Endothelial cell of umbilical vein (primary cell): ENCODE results near the gene ELMOD3. TPM values are rescaled to one million over a fixed set of nuclear protein-coding genes. Genes with fewer than 3 reads are reported as not detected.

Source experiments
- BruUV-seq: library from RNA; stranded (reverse); fragments of 400-500 nt; replicated peaks from 2 replicates; lab custom pipeline; 2021; lab: Mats Ljungman, UMichigan
- CTCF ChIA-PET: fragments of 300-600, 350-600 bp; sonication (Branson Sonifier 250); formaldehyde crosslinking; loops from one replicate; lab custom pipeline; 2021; ENCODE audit warnings: antibody characterized with exemption, inconsistent platforms; lab: Charles Lee
- POLR2A ChIA-PET: fragments of 300-600, 350-600 bp; sonication (Branson Sonifier 250); formaldehyde crosslinking; loops from one replicate; lab custom pipeline; 2021; ENCODE audit warnings: antibody characterized with exemption, inconsistent platforms; lab: Charles Lee
- DNase-seq: peaks from one replicate; pipeline ENCODE4 v3.0.0-alpha.2; 2011; ENCODE audit warnings: low read depth, low spot score
- FAIRE-seq: peaks from 2 replicates; lab custom pipeline; 2011; peaks lifted over from hg19 to GRCh38; lab: Jason Lieb, UNC
- H2AFZ ChIP-seq: 2 replicates; pipeline ENCODE4 v1.6.0; 2012; ENCODE audit warnings: low read depth, low read length, control low read depth, inconsistent platforms
- H3K27ac ChIP-seq: 2 replicates; pipeline ENCODE4 v1.5.1; 2011; ENCODE audit warnings: low read depth, mild to moderate bottlenecking, control low read depth, low read length, moderate library complexity; ENCODE audit not compliant: insufficient read depth
- H3K27me3 ChIP-seq, 2 experiments: 2 replicates each; pipeline versions ENCODE4 v1.6.0 to v1.6.1; 2011; ENCODE audit warnings: low read length in 2 of 2, mixed read lengths in 1 of 2; ENCODE audit not compliant: control insufficient read depth in 2 of 2, insufficient read depth in 2 of 2
- H3K36me3 ChIP-seq, 2 experiments: 2 replicates in 1 of 2; 3 replicates in 1 of 2; pipeline ENCODE4 v1.5.1; 2011; ENCODE audit warnings: low read length in 2 of 2, mild to moderate bottlenecking in 1 of 2, moderate library complexity in 1 of 2; ENCODE audit not compliant: control insufficient read depth in 2 of 2, insufficient read depth in 2 of 2; ENCODE audit errors: extremely low read depth in 1 of 2
- H3K4me1 ChIP-seq: 3 replicates; pipeline ENCODE4 v1.5.1; 2011; ENCODE audit warnings: mild to moderate bottlenecking, low read length; ENCODE audit not compliant: control insufficient read depth, insufficient read depth; ENCODE audit errors: extremely low read depth
- H3K4me2 ChIP-seq: 2 replicates; pipeline ENCODE4 v1.6.1; 2011; ENCODE audit warnings: low read length, control low read depth, mixed read lengths; ENCODE audit not compliant: insufficient read depth
- H3K4me3 ChIP-seq, 3 experiments: fragments of 200-600 bp in 1 of 3; sonication (generic), shearing (Covaris generic) in 1 of 3; replicated peaks in 1 of 3; 2 replicates each; pipeline ENCODE4 v1.5.1; 2011 to 2016; ENCODE audit warnings: control low read depth in 3 of 3, low read length in 3 of 3, mild to moderate bottlenecking in 2 of 3, inconsistent platforms in 1 of 3, low read depth in 1 of 3, moderate library complexity in 1 of 3; ENCODE audit not compliant: insufficient read depth in 1 of 3
- H3K79me2 ChIP-seq: 2 replicates; pipeline ENCODE4 v1.6.0; 2012; ENCODE audit warnings: low read length, inconsistent platforms; ENCODE audit not compliant: control insufficient read depth, insufficient read depth
- H3K9ac ChIP-seq: replicated peaks from 2 replicates; pipeline ENCODE3; 2011; ENCODE audit warnings: low read length, control low read depth; ENCODE audit not compliant: insufficient read depth; ENCODE audit errors: extremely low read depth
- H3K9me1 ChIP-seq: replicated peaks from 3 replicates; pipeline ENCODE4 v1.6.0; 2011; ENCODE audit warnings: mild to moderate bottlenecking, low read length; ENCODE audit not compliant: control insufficient read depth, insufficient read depth; ENCODE audit errors: extremely low read depth
- H3K9me3 ChIP-seq: replicated peaks from 2 replicates; pipeline ENCODE4 v1.5.1; 2012; ENCODE audit warnings: low read length, inconsistent platforms; ENCODE audit not compliant: control insufficient read depth, insufficient read depth
- H4K20me1 ChIP-seq: replicated peaks from 2 replicates; pipeline ENCODE3; 2011; ENCODE audit warnings: mild to moderate bottlenecking, low read length; ENCODE audit not compliant: control insufficient read depth, insufficient read depth; ENCODE audit errors: extremely low read depth
- EZH2 ChIP-seq: IDR thresholded peaks from 2 replicates; pipeline ENCODE4 v1.6.1; 2012; ENCODE audit warnings: borderline replicate concordance, low read depth, mild to moderate bottlenecking, moderate library complexity, low read length, inconsistent platforms; ENCODE audit not compliant: severe bottlenecking
- FOS ChIP-seq: IDR thresholded peaks from 2 replicates; pipeline ENCODE4 v1.6.1; 2011; ENCODE audit warnings: mild to moderate bottlenecking, low read length, moderate library complexity, borderline replicate concordance; ENCODE audit not compliant: insufficient read depth
- GATA2 ChIP-seq: IDR thresholded peaks from 2 replicates; pipeline ENCODE4 v1.7.0; 2011; ENCODE audit warnings: low read depth, mild to moderate bottlenecking, moderate library complexity, mixed read lengths, low read length; ENCODE audit not compliant: insufficient read length, insufficient read depth
- JUN ChIP-seq: IDR thresholded peaks from 2 replicates; pipeline ENCODE4 v1.6.1; 2011; ENCODE audit warnings: borderline replicate concordance, low read depth; ENCODE audit not compliant: insufficient read length, insufficient read depth
- MYC ChIP-seq: IDR thresholded peaks from one replicate; pipeline ENCODE4 v1.6.1; 2011; ENCODE audit warnings: mild to moderate bottlenecking, low read depth, low read length
- POLR2A ChIP-seq: IDR thresholded peaks from 2 replicates; pipeline ENCODE4 v1.6.1; 2012; ENCODE audit warnings: low read depth, mild to moderate bottlenecking, control low read depth, low read length
- POLR2AphosphoS5 ChIP-seq: IDR thresholded peaks from 2 replicates; pipeline ENCODE4 v1.6.1; 2012; ENCODE audit warnings: low read depth, mild to moderate bottlenecking, control low read depth, low read length, moderate library complexity; ENCODE audit not compliant: insufficient read depth
- dilution Hi-C: fragments of 300-500 bp; cut with MboI; formaldehyde crosslinking; loops from one replicate; pipeline ENCODE4 v1.15.0; 2019; ENCODE audit warnings: low sequenced_read_pairs; ENCODE audit not compliant: extremely low pct_ligation_motif_present
- intact Hi-C: fragments of 100-400 bp; cut with micrococcal nuclease; formaldehyde crosslinking; loops from one replicate; pipeline ENCODE4 v1.10.0; 2022
- polyA plus RNA-seq, 4 experiments: library from polyadenylated mRNA; depleted of rRNA in 3 of 4; stranded (reverse) in 3 of 4; unstranded in 1 of 4; fragments of >200 nt; gene quantifications; 2 replicates each; pipeline versions ENCODE4 v1.2.1 to v1.2.3, GENCODE V29; 2011 to 2012; ENCODE audit warnings: missing spikeins in 1 of 4
- total RNA-seq: library from RNA; stranded (reverse); gene quantifications from 2 replicates; pipeline ENCODE4 v1.2.3, GENCODE V29; 2021
- TF ChIP-seq, protein P1 (sequence below), 2 donors: IDR thresholded peaks; 1 replicate in 1 of 2; 2 replicates in 1 of 2; pipeline ENCODE4 v1.5.1; 2011; ENCODE audit warnings: low read length in 2 of 2, mild to moderate bottlenecking in 2 of 2, moderate library complexity in 2 of 2, control low read depth in 1 of 2, inconsistent platforms in 1 of 2, low read depth in 1 of 2; ENCODE audit not compliant: insufficient read depth in 1 of 2; ENCODE audit errors: extremely low read depth in 1 of 2
- TF ChIP-seq, protein P2 (sequence below): IDR thresholded peaks from 2 replicates; pipeline ENCODE4 v1.6.1; 2011; ENCODE audit not compliant: insufficient read depth, insufficient read length

ELMOD3 gene
- total and polyA plus RNA-seq, 2 donors (not counting 3 experiments of a cell fraction or from before 2014, with no cell fraction given): 12.3 to 22.0 TPM

DNA sequence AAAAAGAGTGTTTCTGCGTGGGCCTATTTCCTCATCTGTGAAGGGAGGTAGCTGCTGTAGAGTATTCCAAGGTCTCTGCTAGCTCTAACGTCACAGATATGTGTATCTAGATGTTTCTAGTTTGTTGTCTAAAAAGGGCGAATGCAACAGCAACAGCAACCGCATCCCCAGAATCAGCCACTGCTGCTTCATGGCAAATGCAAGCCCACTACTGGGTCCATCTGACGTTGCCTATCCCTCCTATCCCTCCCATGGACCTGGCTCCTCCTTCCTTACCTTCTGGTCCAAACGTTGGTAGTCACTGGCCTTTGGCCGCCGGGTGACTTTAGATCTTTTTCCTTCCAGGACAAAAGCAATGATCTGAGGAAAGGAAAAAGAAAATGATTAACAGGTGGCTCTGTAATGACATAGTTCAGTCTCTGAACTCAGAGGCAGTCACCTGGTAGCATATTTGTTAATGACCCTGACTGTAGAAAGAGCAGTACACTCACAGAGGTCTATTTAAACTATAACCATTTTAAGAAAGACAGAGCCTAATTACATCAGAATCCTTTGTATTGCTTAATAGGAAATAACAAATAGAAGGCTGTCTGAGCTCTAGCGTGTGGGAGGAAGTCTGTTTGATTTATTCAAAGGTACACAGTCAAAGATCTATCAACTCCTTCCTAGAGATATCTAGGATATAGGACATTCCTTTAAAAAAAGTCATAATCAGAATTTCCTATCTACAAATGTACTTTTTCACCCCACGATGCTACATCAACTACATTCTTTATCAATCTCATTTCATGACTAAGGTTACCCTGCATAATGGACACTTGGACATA is 29.7 kb upstream of the ELMOD3 start:
- peak overlapping the region; percentile 13 for H3K9ac ChIP-seq
- ChIA-PET POLR2A (interaction anchor here (1.2 kb wide), 1 partner anchor 22 kb away, joined by 3 read pairs; no protein-coding TSS in a partner anchor), CTCF (interaction anchor here (1.4 to 1.5 kb wide), 2 partner anchors 16 to 227 kb away, joined by 3 read pairs; no protein-coding TSS in a partner anchor)
- dilution Hi-C loops: no loop called here
- peaks cover 21 to 26% of the 10 kb centered on the region in 2 experiments for H3K36me3 ChIP-seq
- no peak overlapping the region for H3K27ac ChIP-seq
- peak overlapping the region; percentile 26 to 82 (median 80) for H3K4me3 ChIP-seq
- H3K4me2 ChIP-seq: peak overlapping the region; percentile 99
- H3K79me2 ChIP-seq: peaks cover 71% of the 10 kb centered on the region
- no peaks in the 10 kb centered on the region for H3K27me3 ChIP-seq
- no TSS peak for BruUV-seq
- intact Hi-C loops: loop anchor here (5.0 kb wide), 1 partner anchor 212 kb away; the partner anchor contains the start of gene MAT2A
- peak; percentile 78 for FAIRE-seq
- H3K9me1 ChIP-seq: no peaks in the 10 kb centered on the region
- H3K9me3 ChIP-seq: no peaks in the 10 kb centered on the region
- no peak overlapping the region for H2AFZ ChIP-seq
- peaks cover 29% of the 10 kb centered on the region for H3K4me1 ChIP-seq
- H4K20me1 ChIP-seq: peaks cover 9% of the 10 kb centered on the region
- no peak for TF ChIP-seq GATA2
- TF ChIP-seq JUN: no peak
- TF ChIP-seq EZH2: no peak
- TF ChIP-seq, protein P1, sequence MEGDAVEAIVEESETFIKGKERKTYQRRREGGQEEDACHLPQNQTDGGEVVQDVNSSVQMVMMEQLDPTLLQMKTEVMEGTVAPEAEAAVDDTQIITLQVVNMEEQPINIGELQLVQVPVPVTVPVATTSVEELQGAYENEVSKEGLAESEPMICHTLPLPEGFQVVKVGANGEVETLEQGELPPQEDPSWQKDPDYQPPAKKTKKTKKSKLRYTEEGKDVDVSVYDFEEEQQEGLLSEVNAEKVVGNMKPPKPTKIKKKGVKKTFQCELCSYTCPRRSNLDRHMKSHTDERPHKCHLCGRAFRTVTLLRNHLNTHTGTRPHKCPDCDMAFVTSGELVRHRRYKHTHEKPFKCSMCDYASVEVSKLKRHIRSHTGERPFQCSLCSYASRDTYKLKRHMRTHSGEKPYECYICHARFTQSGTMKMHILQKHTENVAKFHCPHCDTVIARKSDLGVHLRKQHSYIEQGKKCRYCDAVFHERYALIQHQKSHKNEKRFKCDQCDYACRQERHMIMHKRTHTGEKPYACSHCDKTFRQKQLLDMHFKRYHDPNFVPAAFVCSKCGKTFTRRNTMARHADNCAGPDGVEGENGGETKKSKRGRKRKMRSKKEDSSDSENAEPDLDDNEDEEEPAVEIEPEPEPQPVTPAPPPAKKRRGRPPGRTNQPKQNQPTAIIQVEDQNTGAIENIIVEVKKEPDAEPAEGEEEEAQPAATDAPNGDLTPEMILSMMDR (IDR thresholded peaks at IDR 0.05; ENCODE audit: extremely low read depth in 1 of 2, insufficient read depth in 1 of 2, low read depth in 1 of 2, low read length in 2 of 2): no peak
- TF ChIP-seq MYC: no peak
- TF ChIP-seq, protein P2, sequence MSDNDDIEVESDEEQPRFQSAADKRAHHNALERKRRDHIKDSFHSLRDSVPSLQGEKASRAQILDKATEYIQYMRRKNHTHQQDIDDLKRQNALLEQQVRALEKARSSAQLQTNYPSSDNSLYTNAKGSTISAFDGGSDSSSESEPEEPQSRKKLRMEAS: no peak
- TF ChIP-seq FOS: no peak
- no peak for TF ChIP-seq POLR2A
- TF ChIP-seq POLR2AphosphoS5: no peak
- peak; percentile 55 for DNase-seq
